Rectal smooth muscle tissue (tissue), 1 donor: ENCODE data around the gene TOLLIP.

ENCODE experiments used
- H3K27ac ChIP-seq: one replicate; pipeline ENCODE4 v1.7.0; 2013; ENCODE audit warnings: low read depth, low read length, inconsistent platforms
- H3K27me3 ChIP-seq: one replicate; pipeline ENCODE4 v1.7.0; 2013; ENCODE audit warnings: low read length; ENCODE audit not compliant: control insufficient read depth, insufficient read depth
- H3K36me3 ChIP-seq: one replicate; pipeline ENCODE4 v1.7.0; 2013; ENCODE audit warnings: low read length; ENCODE audit not compliant: control insufficient read depth, insufficient read depth
- H3K4me1 ChIP-seq: one replicate; pipeline ENCODE4 v1.7.0; 2013; ENCODE audit warnings: low read length; ENCODE audit not compliant: control insufficient read depth, insufficient read depth
- H3K4me3 ChIP-seq: one replicate; pipeline ENCODE4 v1.7.0; 2013; ENCODE audit warnings: low read length
- H3K9ac ChIP-seq: one replicate; pipeline ENCODE4 v1.7.0; 2013; ENCODE audit warnings: low read length

Gene TOLLIP

DNA sequence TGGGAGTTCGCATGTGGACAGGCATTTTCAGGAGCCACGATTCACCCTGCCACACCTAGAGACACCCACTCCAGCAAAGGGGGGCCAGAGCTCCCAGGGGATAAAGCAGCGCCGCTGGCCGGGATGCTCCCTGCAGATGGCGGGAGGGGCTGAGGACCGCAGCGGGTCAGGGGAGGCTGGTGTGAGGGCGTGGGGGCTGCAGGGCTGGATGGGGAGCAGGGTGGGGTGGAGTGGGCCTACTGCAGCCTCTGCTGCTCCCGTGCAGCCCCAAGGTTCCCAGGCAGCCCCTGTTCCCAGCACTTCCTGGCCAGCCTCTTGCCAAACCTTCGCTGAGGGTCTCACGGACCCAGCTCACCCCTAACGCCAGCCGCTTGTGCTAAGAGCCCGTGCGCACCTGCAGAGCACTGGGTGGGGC is 73.5 kb downstream of the TOLLIP start:
- no peak overlapping the region for H3K27ac ChIP-seq
- H3K27me3 ChIP-seq: no peaks in the 10 kb centered on the region
- no peaks in the 10 kb centered on the region for H3K36me3 ChIP-seq
- no peak overlapping the region for H3K9ac ChIP-seq
- no peaks in the 10 kb centered on the region for H3K4me1 ChIP-seq
- H3K4me3 ChIP-seq: no peak overlapping the region

DNA sequence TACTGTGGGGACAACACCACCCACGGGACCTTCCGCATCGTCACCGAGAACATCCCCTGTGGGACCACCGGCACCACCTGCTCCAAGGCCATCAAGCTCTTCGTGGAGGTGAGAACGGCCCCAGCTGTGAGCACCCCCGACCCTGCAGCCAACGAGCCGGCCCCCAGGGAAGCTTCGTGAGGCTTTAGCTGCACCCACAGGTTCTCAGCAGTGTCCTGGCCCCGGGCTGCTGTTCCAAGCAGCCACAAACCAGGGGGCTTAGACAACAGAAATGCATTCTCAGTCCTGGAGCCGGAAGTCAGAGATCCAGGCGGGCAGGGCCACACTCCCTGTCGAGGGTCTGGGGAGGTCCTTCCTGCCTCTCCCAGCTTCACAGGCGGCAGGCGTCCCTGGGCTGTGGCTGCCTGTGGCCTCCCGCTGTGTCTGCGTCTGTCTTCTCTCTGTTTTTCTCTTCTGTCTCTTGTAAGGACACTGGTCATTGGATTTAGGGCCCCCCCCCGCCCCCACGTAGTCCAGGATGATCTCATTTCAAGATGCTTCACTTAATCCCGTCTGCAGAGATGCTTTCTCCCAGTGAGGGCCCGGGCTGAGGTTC is 74.0 kb downstream of the TOLLIP start:
- Histone ChIP-seq H3K27ac (no peak overlapping the region), H3K4me1 (no peaks in the 10 kb centered on the region), H3K9ac (no peak overlapping the region), H3K4me3 (no peak overlapping the region), H3K27me3 (peaks cover under 1% of the 10 kb centered on the region), H3K36me3 (no peaks in the 10 kb centered on the region)

- H3K27ac ChIP-seq: no peak overlapping the region
- H3K4me3 ChIP-seq: no peak overlapping the region
- no peaks in the 10 kb centered on the region for H3K36me3 ChIP-seq
- H3K27me3 ChIP-seq: peaks cover 2% of the 10 kb centered on the region
- H3K4me1 ChIP-seq: no peaks in the 10 kb centered on the region
- no peak overlapping the region for H3K9ac ChIP-seq
Observed at GRCh38 chr11:1234771-1235305, 74.6 kb downstream of the TOLLIP start.

GRCh38 chr11:1234054-1234720 is 75.2 kb downstream of the TOLLIP start:
- Histone ChIP-seq H3K27ac (no peak overlapping the region), H3K4me1 (no peaks in the 10 kb centered on the region), H3K36me3 (no peaks in the 10 kb centered on the region), H3K27me3 (peaks cover 2% of the 10 kb centered on the region), H3K9ac (no peak overlapping the region), H3K4me3 (no peak overlapping the region)

- Histone ChIP-seq H3K36me3 (no peaks in the 10 kb centered on the region), H3K27ac (no peak overlapping the region), H3K9ac (no peak overlapping the region), H3K27me3 (peaks cover 2% of the 10 kb centered on the region), H3K4me3 (no peak overlapping the region), H3K4me1 (no peaks in the 10 kb centered on the region)
Observed at GRCh38 chr11:1233351-1234053, 75.9 kb downstream of the TOLLIP start.

GRCh38 chr11:1232883-1233321 is 76.5 kb downstream of the TOLLIP start:
- H3K27ac ChIP-seq: no peak overlapping the region
- H3K36me3 ChIP-seq: no peaks in the 10 kb centered on the region
- peaks cover 2% of the 10 kb centered on the region for H3K27me3 ChIP-seq
- no peaks in the 10 kb centered on the region for H3K4me1 ChIP-seq
- H3K9ac ChIP-seq: no peak overlapping the region
- H3K4me3 ChIP-seq: no peak overlapping the region

DNA sequence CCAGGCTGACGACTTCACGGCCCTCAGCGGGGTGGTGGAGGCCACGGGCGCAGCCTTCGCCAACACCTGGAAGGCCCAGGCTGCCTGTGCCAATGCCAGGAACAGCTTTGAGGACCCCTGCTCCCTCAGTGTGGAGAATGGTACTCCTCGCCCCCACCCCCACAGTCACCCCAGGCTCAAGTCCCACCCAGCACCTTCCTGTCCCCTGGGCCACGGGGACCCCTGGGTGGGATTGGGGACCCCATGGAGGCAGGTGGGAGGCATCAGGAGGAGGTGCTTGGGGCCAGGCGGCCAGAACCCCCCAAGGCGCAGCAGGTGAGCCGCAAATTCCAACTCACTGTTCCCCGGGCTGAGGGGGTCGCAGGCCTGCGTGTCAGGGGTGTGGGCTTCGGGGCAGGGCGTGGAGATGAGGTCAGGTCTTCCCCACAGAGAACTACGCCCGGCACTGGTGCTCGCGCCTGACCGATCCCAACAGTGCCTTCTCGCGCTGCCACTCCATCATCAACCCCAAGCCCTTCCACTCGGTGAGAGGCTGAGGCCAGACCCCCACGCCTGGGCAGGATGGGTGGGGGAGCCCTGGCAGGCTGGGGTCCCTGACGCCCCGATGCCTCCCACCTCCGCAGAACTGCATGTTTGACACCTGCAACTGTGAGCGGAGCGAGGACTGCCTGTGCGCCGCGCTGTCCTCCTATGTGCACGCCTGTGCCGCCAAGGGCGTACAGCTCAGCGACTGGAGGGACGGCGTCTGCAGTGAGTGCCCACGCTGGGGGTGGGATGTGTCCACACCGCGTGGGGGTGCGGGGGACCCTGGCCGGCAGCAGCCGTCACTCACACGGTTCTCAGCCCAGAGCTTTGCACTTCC is 77.2 kb downstream of the TOLLIP start:
- H3K27me3 ChIP-seq: peaks cover 2% of the 10 kb centered on the region
- no peak overlapping the region for H3K4me3 ChIP-seq
- H3K4me1 ChIP-seq: no peaks in the 10 kb centered on the region
- no peak overlapping the region for H3K27ac ChIP-seq
- no peak overlapping the region for H3K9ac ChIP-seq
- no peaks in the 10 kb centered on the region for H3K36me3 ChIP-seq

GRCh38 chr11:1231396-1232020 is 77.9 kb downstream of the TOLLIP start:
- Histone ChIP-seq H3K27me3 (peaks cover 2% of the 10 kb centered on the region), H3K4me3 (no peak overlapping the region), H3K27ac (no peak overlapping the region), H3K9ac (no peak overlapping the region), H3K4me1 (no peaks in the 10 kb centered on the region), H3K36me3 (no peaks in the 10 kb centered on the region)

- Histone ChIP-seq H3K4me1 (no peaks in the 10 kb centered on the region), H3K4me3 (no peak overlapping the region), H3K27me3 (peaks cover 2% of the 10 kb centered on the region), H3K27ac (no peak overlapping the region), H3K36me3 (no peaks in the 10 kb centered on the region), H3K9ac (no peak overlapping the region)
Observed at GRCh38 chr11:1230456-1231395, 78.7 kb downstream of the TOLLIP start.

DNA sequence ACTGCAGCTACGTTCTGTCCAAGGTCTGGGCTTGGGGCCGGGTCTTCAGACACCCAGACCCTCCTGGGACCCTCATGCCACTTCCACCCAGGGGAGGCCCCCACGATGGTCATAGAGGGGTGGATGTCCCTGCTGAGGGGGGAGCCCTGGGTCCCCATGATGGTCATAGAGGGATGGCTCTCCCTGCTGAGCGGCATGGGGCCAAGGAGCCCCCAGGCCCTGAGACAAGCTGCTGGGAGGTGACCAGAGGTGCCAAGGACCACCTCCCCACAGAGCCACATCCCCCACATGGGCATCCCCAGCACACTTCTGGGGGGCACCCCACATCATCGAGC is 79.3 kb downstream of the TOLLIP start:
- no peak overlapping the region for H3K4me3 ChIP-seq
- H3K27ac ChIP-seq: no peak overlapping the region
- H3K27me3 ChIP-seq: peaks cover 2% of the 10 kb centered on the region
- no peaks in the 10 kb centered on the region for H3K36me3 ChIP-seq
- no peak overlapping the region for H3K9ac ChIP-seq
- no peaks in the 10 kb centered on the region for H3K4me1 ChIP-seq

DNA sequence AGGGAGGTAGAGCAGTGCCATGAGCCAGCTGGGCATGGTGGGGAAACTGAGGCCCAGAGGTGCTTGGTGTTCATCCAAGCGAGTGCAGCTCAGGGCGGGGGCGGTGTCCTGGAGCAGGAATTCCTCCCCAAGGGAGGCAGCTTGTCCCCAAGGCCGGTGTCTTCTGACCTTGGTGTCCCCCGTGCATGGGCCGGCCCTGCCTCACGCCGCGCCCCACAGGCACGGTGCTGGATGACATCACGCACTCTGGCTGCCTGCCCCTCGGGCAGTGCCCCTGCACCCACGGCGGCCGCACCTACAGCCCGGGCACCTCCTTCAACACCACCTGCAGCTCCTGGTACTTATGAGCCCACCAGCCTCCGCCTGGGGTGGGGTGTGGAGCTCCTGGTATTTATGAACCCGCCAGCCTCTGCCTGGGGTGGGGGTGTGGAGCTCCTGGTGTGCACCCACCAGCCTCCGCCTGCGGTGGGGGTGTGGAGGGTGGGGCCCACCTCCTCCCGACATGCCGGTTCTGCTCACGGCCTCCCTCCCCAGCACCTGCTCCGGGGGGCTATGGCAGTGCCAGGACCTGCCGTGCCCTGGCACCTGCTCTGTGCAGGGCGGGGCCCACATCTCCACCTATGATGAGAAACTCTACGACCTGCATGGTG is 79.8 kb downstream of the TOLLIP start:
- Histone ChIP-seq H3K36me3 (no peaks in the 10 kb centered on the region), H3K4me3 (no peak overlapping the region), H3K27ac (no peak overlapping the region), H3K9ac (no peak overlapping the region), H3K27me3 (peaks cover 2% of the 10 kb centered on the region), H3K4me1 (no peaks in the 10 kb centered on the region)
